Activated naive CD4-positive, alpha-beta T cell treated with anti-CD3 and anti-CD28 coated beads, Interleukin-2, amount 50 U/mL, for 24 hours (primary cell): ENCODE measurements around the gene PGM1.

ENCODE experiments used
- H3K27ac Mint-ChIP-seq: one replicate; pipeline ENCODE4 v1.8.0; 2021; ENCODE audit warnings: mild to moderate bottlenecking, mixed read lengths
- H3K27me3 Mint-ChIP-seq: one replicate; pipeline ENCODE4 v1.8.0; 2021; ENCODE audit warnings: mixed read lengths
- H3K36me3 Mint-ChIP-seq: one replicate; pipeline ENCODE4 v1.8.0; 2021; ENCODE audit warnings: mixed read lengths
- H3K4me1 Mint-ChIP-seq: one replicate; pipeline ENCODE4 v1.8.0; 2021; ENCODE audit warnings: mixed read lengths
- H3K4me3 Mint-ChIP-seq: one replicate; pipeline ENCODE4 v1.8.0; 2021; ENCODE audit warnings: mild to moderate bottlenecking, mixed read lengths
- H3K9me3 Mint-ChIP-seq: one replicate; pipeline ENCODE4 v1.8.0; 2021; ENCODE audit warnings: mixed read lengths

The PGM1 gene

GRCh38 chr1:63682936-63683335, 89.7 kb downstream of the PGM1 start:
- no peak overlapping the region for H3K4me3 Mint-ChIP-seq
- H3K9me3 Mint-ChIP-seq = no peaks in the 10 kb centered on the region
- no peaks in the 10 kb centered on the region for H3K4me1 Mint-ChIP-seq
- H3K27me3 Mint-ChIP-seq = peaks cover 1% of the 10 kb centered on the region
- no peak overlapping the region for H3K27ac Mint-ChIP-seq
- H3K36me3 Mint-ChIP-seq = peaks cover 5% of the 10 kb centered on the region

- Mint-ChIP-seq H3K27ac (no peak overlapping the region), H3K27me3 (peaks cover 1% of the 10 kb centered on the region), H3K9me3 (no peaks in the 10 kb centered on the region), H3K36me3 (peaks cover 3% of the 10 kb centered on the region), H3K4me3 (no peak overlapping the region), H3K4me1 (no peaks in the 10 kb centered on the region)
Observed at GRCh38 chr1:63683759-63684158, 90.5 kb downstream of the PGM1 start.

- H3K36me3 Mint-ChIP-seq = no peaks in the 10 kb centered on the region
- no peaks in the 10 kb centered on the region for H3K9me3 Mint-ChIP-seq
- no peak overlapping the region for H3K4me3 Mint-ChIP-seq
- H3K4me1 Mint-ChIP-seq = peaks cover 2% of the 10 kb centered on the region
- no peak overlapping the region for H3K27ac Mint-ChIP-seq
- peaks cover 1% of the 10 kb centered on the region for H3K27me3 Mint-ChIP-seq
Observed at GRCh38 chr1:63686696-63687095, 93.5 kb downstream of the PGM1 start.

- Mint-ChIP-seq H3K9me3 (no peaks in the 10 kb centered on the region), H3K4me3 (no peak overlapping the region), H3K27me3 (peaks cover 1% of the 10 kb centered on the region), H3K27ac (no peak overlapping the region), H3K4me1 (peaks cover 3% of the 10 kb centered on the region), H3K36me3 (no peaks in the 10 kb centered on the region)
Observed at GRCh38 chr1:63688302-63688890, 95.2 kb downstream of the PGM1 start.

- Mint-ChIP-seq H3K4me1 (peaks cover 3% of the 10 kb centered on the region), H3K27me3 (peaks cover 1% of the 10 kb centered on the region), H3K36me3 (no peaks in the 10 kb centered on the region), H3K27ac (no peak overlapping the region), H3K4me3 (no peak overlapping the region), H3K9me3 (no peaks in the 10 kb centered on the region)
Observed at GRCh38 chr1:63690966-63691700, 97.9 kb downstream of the PGM1 start.

GRCh38 chr1:63691701-63692425, 98.7 kb downstream of the PGM1 start:
- Mint-ChIP-seq H3K27ac (no peak overlapping the region), H3K4me3 (no peak overlapping the region), H3K9me3 (no peaks in the 10 kb centered on the region), H3K4me1 (peaks cover 3% of the 10 kb centered on the region), H3K27me3 (no peaks in the 10 kb centered on the region), H3K36me3 (no peaks in the 10 kb centered on the region)

- H3K4me1 Mint-ChIP-seq = peaks cover 3% of the 10 kb centered on the region
- no peaks in the 10 kb centered on the region for H3K36me3 Mint-ChIP-seq
- H3K27ac Mint-ChIP-seq = no peak overlapping the region
- H3K27me3 Mint-ChIP-seq = no peaks in the 10 kb centered on the region
- no peak overlapping the region for H3K4me3 Mint-ChIP-seq
- H3K9me3 Mint-ChIP-seq = no peaks in the 10 kb centered on the region
Observed at GRCh38 chr1:63693944-63694571, 100.8 kb downstream of the PGM1 start.

GRCh38 chr1:63698001-63698838, 105.0 kb downstream of the PGM1 start:
- H3K27ac Mint-ChIP-seq = no peak overlapping the region
- H3K36me3 Mint-ChIP-seq = no peaks in the 10 kb centered on the region
- no peaks in the 10 kb centered on the region for H3K9me3 Mint-ChIP-seq
- no peaks in the 10 kb centered on the region for H3K4me1 Mint-ChIP-seq
- no peak overlapping the region for H3K4me3 Mint-ChIP-seq
- H3K27me3 Mint-ChIP-seq = no peaks in the 10 kb centered on the region

GRCh38 chr1:63701187-63701586, 108.0 kb downstream of the PGM1 start:
- H3K4me3 Mint-ChIP-seq = no peak overlapping the region
- no peaks in the 10 kb centered on the region for H3K36me3 Mint-ChIP-seq
- H3K27ac Mint-ChIP-seq = no peak overlapping the region
- peaks cover 3% of the 10 kb centered on the region for H3K27me3 Mint-ChIP-seq
- H3K9me3 Mint-ChIP-seq = no peaks in the 10 kb centered on the region
- no peaks in the 10 kb centered on the region for H3K4me1 Mint-ChIP-seq

- Mint-ChIP-seq H3K36me3 (no peaks in the 10 kb centered on the region), H3K9me3 (no peaks in the 10 kb centered on the region), H3K4me3 (no peak overlapping the region), H3K27me3 (peaks cover 5% of the 10 kb centered on the region), H3K27ac (no peak overlapping the region), H3K4me1 (no peaks in the 10 kb centered on the region)
Observed at GRCh38 chr1:63703701-63704107, 110.5 kb downstream of the PGM1 start.

GRCh38 chr1:63704443-63704842, 111.2 kb downstream of the PGM1 start:
- Mint-ChIP-seq H3K27me3 (peaks cover 5% of the 10 kb centered on the region), H3K4me3 (no peak overlapping the region), H3K27ac (no peak overlapping the region), H3K4me1 (no peaks in the 10 kb centered on the region), H3K9me3 (no peaks in the 10 kb centered on the region), H3K36me3 (no peaks in the 10 kb centered on the region)

- Mint-ChIP-seq H3K27me3 (peaks cover 5% of the 10 kb centered on the region), H3K4me1 (no peaks in the 10 kb centered on the region), H3K9me3 (no peaks in the 10 kb centered on the region)
Observed at GRCh38 chr1:63705078-63705477, 111.9 kb downstream of the PGM1 start.

GRCh38 chr1:63709267-63709828, 116.1 kb downstream of the PGM1 start:
- Mint-ChIP-seq H3K4me1 (no peaks in the 10 kb centered on the region), H3K27ac (no peak overlapping the region), H3K4me3 (no peak overlapping the region), H3K27me3 (peaks cover 5% of the 10 kb centered on the region), H3K9me3 (no peaks in the 10 kb centered on the region), H3K36me3 (no peaks in the 10 kb centered on the region)

More at GRCh38 chr1:63705078-63705477, 111.9 kb downstream of the PGM1 start:
- no peak overlapping the region for H3K27ac Mint-ChIP-seq
- no peaks in the 10 kb centered on the region for H3K36me3 Mint-ChIP-seq
- H3K4me3 Mint-ChIP-seq = no peak overlapping the region
